Activated CD8-positive, alpha-beta memory T cell treated with anti-CD3 and anti-CD28 coated beads, Interleukin-2, amount 50 U/mL, for 1 hour (primary cell): ENCODE data around the gene OR2T8.

Source experiments
- DNase-seq: peaks from one replicate; pipeline ENCODE4 v3.0.0-alpha.2; 2020; ENCODE audit errors: extremely low read depth

The OR2T8 gene

GRCh38 chr1:247919952-247920351 lies at the start of gene OR2T8:
Gene OR2T8 (plus strand): TSS chr1:247920252. CDS start chr1:247921018, 766 bp downstream.
- no peak for DNase-seq

GRCh38 chr1:247883346-247883745 lies 36.7 kb upstream of the OR2T8 start:
- DNase-seq = no peak

- DNase-seq = no peak
Observed at GRCh38 chr1:247884797-247885413, 35.1 kb upstream of the OR2T8 start.

GRCh38 chr1:247895163-247895637 lies 24.9 kb upstream of the OR2T8 start, which contains the start of gene OR2W3:
Gene OR2W3 (plus strand): TSS chr1:247895587. CDS start chr1:247895587, 0 bp downstream.
- no peak for DNase-seq

GRCh38 chr1:247895976-247896375 lies 24.1 kb upstream of the OR2T8 start:
- DNase-seq = no peak

- DNase-seq = no peak
Observed at GRCh38 chr1:247904122-247904521, 15.9 kb upstream of the OR2T8 start.

- no peak for DNase-seq
Observed at GRCh38 chr1:247905181-247905580, 14.9 kb upstream of the OR2T8 start.

- DNase-seq = no peak
Observed at GRCh38 chr1:247905910-247906503, 14.0 kb upstream of the OR2T8 start.

GRCh38 chr1:247906504-247907047 lies 13.5 kb upstream of the OR2T8 start:
- no peak for DNase-seq

- DNase-seq = no peak
Observed at GRCh38 chr1:247908766-247909165, 11.3 kb upstream of the OR2T8 start.

GRCh38 chr1:247913786-247914185 lies 6.3 kb upstream of the OR2T8 start:
- DNase-seq = no peak

GRCh38 chr1:247914941-247915662 lies 5.0 kb upstream of the OR2T8 start:
- no peak for DNase-seq

GRCh38 chr1:247923941-247924340 lies 3.9 kb downstream of the OR2T8 start:
- no peak for DNase-seq

- DNase-seq = no peak
Observed at GRCh38 chr1:247924868-247925267, 4.8 kb downstream of the OR2T8 start, which contains the start of gene OR2AJ1. Gene OR2AJ1 (plus strand): TSS chr1:247924889. CDS start chr1:247933769, 8,880 bp downstream.

GRCh38 chr1:247933989-247934388 lies 13.9 kb downstream of the OR2T8 start:
- no peak for DNase-seq

GRCh38 chr1:247935781-247936180 lies 15.7 kb downstream of the OR2T8 start:
- DNase-seq = no peak

- DNase-seq = no peak
Observed at GRCh38 chr1:247936415-247936814, 16.4 kb downstream of the OR2T8 start.

GRCh38 chr1:247936965-247937734 lies 17.1 kb downstream of the OR2T8 start:
- peak; percentile 52 for DNase-seq

GRCh38 chr1:247942624-247943023 lies 22.6 kb downstream of the OR2T8 start:
- DNase-seq = no peak

- DNase-seq = no peak
Observed at GRCh38 chr1:247948558-247948957, 28.5 kb downstream of the OR2T8 start, which contains the start of gene OR2L8. Gene OR2L8 (plus strand): TSS chr1:247948858. CDS start chr1:247948858, 0 bp downstream.

GRCh38 chr1:247953408-247953807 lies 33.4 kb downstream of the OR2T8 start:
- no peak for DNase-seq
